HFF-Myc (cell line): ENCODE measurements around the gene RAB31.

Experiments used
- DNase-seq: peaks from one replicate; pipeline ENCODE4 v3.0.0-alpha.2; 2011; ENCODE audit warnings: low read depth; ENCODE audit errors: extremely low read depth
- H3K4me3 ChIP-seq: replicated peaks from 2 replicates; pipeline ENCODE4 v1.5.1; 2011; ENCODE audit warnings: low read depth, mild to moderate bottlenecking, control low read depth, low read length
- TF ChIP-seq, protein P1 (sequence below): IDR thresholded peaks from 2 replicates; pipeline ENCODE4 v1.5.1; 2012; ENCODE audit warnings: mild to moderate bottlenecking, low read depth, low read length, control low read depth; ENCODE audit errors: missing control alignments

The RAB31 gene

DNA sequence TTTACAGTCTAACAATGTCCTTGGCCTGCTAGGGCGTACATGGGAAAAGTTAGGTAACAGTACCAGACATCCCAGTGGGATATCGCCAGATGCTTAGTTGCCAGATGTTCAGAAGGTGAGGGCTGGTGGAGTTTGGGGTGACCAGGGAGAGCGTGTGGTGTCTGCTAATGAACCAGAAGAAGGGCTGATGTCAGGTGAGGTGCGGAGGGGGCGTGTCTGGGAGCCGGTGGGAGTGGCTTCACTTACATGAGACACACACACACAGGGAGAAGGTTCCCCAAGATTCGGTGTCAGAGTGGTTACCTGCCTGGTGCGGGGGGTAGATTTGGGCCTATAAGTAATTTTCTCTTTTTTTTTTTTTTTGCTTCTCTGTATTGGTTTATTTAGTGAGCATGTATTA lies 12.2 kb downstream of the RAB31 start:
- no peak for DNase-seq
- H3K4me3 ChIP-seq = no peak overlapping the region
- TF ChIP-seq, protein P1, sequence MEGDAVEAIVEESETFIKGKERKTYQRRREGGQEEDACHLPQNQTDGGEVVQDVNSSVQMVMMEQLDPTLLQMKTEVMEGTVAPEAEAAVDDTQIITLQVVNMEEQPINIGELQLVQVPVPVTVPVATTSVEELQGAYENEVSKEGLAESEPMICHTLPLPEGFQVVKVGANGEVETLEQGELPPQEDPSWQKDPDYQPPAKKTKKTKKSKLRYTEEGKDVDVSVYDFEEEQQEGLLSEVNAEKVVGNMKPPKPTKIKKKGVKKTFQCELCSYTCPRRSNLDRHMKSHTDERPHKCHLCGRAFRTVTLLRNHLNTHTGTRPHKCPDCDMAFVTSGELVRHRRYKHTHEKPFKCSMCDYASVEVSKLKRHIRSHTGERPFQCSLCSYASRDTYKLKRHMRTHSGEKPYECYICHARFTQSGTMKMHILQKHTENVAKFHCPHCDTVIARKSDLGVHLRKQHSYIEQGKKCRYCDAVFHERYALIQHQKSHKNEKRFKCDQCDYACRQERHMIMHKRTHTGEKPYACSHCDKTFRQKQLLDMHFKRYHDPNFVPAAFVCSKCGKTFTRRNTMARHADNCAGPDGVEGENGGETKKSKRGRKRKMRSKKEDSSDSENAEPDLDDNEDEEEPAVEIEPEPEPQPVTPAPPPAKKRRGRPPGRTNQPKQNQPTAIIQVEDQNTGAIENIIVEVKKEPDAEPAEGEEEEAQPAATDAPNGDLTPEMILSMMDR = no peak

DNA sequence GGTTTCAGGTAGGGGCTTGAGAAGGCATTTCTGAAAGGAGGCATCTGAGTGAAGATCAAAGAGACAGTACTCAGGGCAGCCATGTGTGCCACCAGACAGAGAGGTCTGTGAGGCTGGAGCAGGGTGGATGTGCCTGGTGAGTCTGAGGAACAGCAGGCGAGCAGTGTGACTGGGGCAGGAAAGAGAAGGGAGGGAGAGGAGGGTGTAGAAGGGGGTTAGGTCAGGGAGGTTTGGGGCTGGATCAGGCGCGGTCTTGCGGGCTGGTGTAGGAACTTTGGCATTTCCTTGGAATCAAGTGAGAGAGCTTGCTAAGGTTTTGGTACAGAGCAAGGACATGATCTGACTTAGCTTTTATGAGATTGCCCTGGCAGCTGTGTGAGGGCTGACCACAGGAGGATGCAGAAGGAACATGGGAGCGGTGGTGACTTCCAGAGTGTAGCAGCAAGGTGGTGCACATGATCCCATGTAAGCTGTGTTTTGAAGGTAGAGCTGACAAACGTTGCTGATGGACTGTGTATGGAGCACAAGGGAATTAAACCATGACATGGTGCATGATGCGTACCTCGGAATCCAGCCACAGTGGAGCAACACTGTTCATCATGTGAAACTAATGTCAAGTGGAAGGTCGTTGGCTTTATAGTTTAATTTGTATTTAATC lies 13.9 kb downstream of the RAB31 start:
- TF ChIP-seq, protein P1 = no peak

DNA sequence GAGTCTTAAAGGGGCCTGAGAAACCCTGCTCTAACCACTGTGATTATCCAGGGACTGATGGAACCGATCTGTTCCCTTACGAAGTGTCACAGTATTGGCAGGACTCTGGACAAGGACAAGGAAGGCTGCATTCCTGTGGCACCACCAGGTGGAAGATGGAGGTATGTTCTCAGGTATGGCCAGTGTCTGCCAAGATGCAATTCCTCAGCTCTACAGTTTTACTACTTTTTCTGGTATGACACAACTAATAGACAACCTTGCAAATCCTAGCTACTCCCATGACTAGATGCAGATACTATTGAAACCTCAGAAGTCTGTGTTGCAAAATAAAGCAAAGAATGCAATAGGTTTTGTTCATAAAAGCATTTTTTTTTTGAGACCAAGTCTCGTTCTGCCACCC lies 14.6 kb downstream of the RAB31 start:
- no peak for DNase-seq
- no peak overlapping the region for H3K4me3 ChIP-seq
- TF ChIP-seq, protein P1 = peak; percentile 3

More for the DNA sequence above, 13.9 kb downstream of the RAB31 start:
- DNase-seq = no peak
- H3K4me3 ChIP-seq = no peak overlapping the region

DNA sequence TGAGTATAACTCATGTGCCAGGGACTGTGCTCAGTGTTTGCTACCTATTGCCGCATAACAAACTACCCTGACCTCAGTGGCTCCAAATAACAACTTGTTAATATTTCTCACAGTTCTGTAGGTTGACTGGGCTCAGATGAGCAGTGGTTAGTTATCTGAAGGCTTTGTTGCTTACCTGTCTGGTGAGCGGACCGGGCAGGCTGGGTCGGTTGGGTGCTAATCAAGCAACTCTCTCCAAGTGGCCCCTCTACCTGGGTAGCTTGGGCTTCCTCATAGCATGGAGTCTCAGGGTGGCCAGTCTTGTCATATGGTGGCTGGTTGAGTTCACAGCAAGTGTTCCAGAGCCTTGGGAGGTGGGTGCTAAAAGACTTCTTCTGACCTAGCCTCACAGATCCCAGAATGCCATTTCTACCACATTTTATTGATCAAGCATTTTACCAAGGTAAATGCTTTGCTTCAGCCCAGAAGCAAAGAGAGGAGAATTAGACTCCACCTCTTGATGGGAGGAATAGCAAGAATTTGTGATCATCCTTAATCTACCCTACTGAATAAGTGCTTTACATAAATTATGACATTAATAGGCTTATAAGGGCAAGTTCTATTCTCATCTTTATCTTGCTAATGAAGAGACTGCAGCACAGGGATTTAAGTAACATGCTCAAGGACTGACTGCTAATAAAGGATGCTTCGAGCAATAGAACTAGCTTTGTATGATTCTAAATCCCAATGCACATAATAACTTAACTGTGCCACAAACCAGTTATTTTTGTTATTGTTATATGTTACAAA lies 16.9 kb downstream of the RAB31 start:
- TF ChIP-seq, protein P1 = no peak

DNA sequence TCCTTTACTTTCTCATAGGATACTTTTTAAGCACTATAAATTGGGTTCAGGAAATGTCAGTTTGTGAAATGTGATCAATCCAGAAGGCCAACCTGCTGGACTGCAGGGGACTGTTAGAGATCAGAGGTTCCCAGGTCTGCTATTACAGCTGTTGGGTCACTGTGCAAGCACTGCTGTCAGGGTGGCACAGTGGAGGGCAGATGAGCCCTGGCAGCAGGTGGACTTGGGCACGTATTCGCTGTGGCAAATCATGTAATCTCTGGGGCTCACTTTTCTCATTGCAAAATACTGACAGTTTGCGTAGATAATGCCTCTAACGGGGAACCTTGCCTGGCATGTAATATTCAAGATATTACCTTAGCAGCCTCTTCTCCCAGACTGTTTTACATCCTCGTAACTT lies 18.1 kb downstream of the RAB31 start:
- no peak overlapping the region for H3K4me3 ChIP-seq
- TF ChIP-seq, protein P1 = no peak
- no peak for DNase-seq

More for the DNA sequence above, 16.9 kb downstream of the RAB31 start:
- H3K4me3 ChIP-seq = no peak overlapping the region
- DNase-seq = no peak

DNA sequence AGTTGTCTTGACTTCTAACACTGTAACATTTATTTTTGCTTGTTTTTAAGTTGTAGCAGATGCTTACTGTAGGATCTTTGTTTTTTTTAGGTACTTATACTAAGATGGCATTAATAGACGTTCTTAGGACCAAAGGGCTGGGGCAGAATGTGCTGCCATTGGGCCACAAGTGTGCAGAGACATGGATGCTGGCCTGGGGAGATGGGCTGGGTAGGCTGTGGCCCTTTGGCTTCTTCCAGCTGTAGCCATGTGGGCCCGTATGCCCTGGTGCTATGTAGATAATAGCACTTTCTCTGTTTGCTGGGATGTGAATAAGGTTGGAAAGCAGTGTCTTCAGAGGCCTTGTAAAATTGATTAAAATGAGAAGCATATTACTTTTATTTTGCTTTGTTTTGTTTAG lies 18.8 kb downstream of the RAB31 start:
- no peak overlapping the region for H3K4me3 ChIP-seq
- TF ChIP-seq, protein P1 = no peak
- DNase-seq = no peak
